ENCODE results near the gene XYLT1.

XYLT1 gene

GRCh38 chr16:17403156-17403809 lies 67.5 kb downstream of the XYLT1 start:
- Histone ChIP-seq H3K36me3 (ENCODE audit: insufficient read depth, low read length) (no peaks in the 10 kb centered on the region), H3K4me3 (ENCODE audit: low read depth, low read length) (no peak overlapping the region), H2AFZ (ENCODE audit: low read length, unreplicated experiment) (no peak overlapping the region), H3K27ac (ENCODE audit: low read depth, low read length) (no peak overlapping the region), H3K79me2 (ENCODE audit: control insufficient read depth, insufficient read depth, low read length, unreplicated experiment) (peaks cover 16% of the 10 kb centered on the region), H3K27me3 (ENCODE audit: insufficient read depth, low read length) (no peaks in the 10 kb centered on the region), H3K4me1 (ENCODE audit: control insufficient read depth, insufficient read depth, low read length, unreplicated experiment) (peaks cover 35% of the 10 kb centered on the region)

DNA sequence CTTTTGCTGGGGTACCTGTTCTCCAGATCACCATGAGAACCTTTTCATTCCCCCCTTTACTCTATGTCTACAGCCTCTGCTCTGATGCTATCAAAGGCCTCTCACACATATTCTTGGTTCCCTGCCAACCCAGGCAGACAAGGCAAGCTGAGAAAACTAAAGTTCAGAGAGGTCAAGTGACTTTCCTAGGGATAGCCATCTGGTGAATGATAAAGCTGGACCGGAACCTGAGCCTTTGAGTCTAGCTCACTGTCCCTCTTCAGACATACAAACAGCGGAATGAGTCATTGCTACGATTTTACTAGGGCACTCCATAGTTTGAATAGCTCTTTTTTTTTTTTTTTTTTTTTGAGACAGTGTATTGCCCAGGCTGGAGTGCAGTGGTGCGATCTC lies 73.3 kb downstream of the XYLT1 start:
- Histone ChIP-seq H2AFZ (ENCODE audit: low read length, unreplicated experiment) (no peak overlapping the region), H3K4me1 (ENCODE audit: control insufficient read depth, insufficient read depth, low read length, unreplicated experiment) (peaks cover 15% of the 10 kb centered on the region), H3K27ac (ENCODE audit: low read depth, low read length) (peak overlapping the region; percentile 54; the same call in 1 of the 2 replicates), H3K4me3 (ENCODE audit: low read depth, low read length) (no peak overlapping the region), H3K79me2 (ENCODE audit: control insufficient read depth, insufficient read depth, low read length, unreplicated experiment) (peaks cover 3% of the 10 kb centered on the region), H3K36me3 (ENCODE audit: insufficient read depth, low read length) (no peaks in the 10 kb centered on the region), H3K27me3 (ENCODE audit: insufficient read depth, low read length) (no peaks in the 10 kb centered on the region)

DNA sequence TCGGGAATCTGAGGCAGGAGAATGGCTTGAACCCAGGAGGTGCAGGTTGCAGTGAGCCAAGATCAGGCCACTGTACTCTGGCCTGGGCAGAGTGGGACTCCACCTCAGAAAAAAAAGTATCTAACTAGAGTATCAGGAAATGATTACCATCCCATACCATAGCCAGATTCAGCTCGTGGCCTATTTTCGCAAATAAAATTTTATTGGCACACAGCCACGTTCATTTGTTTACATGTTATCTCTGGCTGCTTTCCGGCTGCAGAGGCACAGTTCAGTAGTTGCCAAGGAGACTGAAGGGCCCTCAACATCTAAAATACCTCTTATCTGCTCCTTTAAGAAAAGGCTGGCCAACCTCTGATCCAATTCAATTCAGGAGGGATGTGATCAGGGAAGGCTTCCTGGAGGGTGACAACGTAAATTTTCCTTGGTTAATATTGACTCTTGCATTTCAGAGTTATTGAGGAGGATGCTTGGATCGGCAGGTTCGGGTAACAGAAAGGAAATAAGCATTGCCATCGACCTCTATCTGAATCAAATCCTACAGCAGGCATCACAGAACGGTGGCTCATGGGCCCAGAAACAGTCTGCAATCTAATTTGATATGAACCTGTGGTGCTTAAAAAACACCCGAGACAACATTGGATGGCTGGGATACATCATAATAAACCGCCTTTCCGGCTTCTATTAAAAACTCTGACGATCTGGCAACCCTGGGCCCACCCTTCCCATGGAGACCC lies 73.8 kb downstream of the XYLT1 start:
- Histone ChIP-seq H3K27me3 (ENCODE audit: insufficient read depth, low read length) (no peaks in the 10 kb centered on the region), H3K27ac (ENCODE audit: low read depth, low read length) (peak overlapping the region; percentile 54; the same call in 1 of the 2 replicates)

DNA sequence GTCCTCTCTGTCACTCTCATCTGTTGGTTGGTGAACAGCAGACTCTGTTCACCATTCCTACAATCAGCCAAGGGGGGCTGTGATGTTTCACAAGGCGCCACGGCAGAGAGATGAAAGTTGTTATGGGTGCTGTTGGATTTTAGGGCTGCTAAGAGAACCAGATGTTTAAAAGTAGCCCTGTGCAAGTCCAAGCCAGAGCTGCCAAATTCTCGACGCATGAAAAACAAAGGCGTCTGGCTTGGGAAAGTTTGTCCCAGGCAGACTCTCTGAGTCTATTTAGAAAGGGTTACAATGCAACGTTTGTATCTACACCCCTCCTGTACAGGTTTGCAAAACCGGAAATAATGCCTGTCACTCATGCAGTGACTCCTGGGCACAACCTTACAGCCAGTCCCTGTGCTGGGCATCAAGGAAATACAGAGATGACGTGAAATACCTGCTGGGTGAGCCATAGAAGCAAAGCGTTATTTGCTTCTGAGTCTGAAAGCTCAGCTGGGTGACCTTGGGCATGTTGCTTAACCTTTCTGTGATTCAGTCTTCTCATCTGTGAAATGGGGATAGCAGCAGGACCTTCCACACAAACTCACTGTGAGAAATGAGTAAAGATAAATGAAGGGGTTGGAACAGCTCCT lies 74.8 kb downstream of the XYLT1 start:
- Histone ChIP-seq H3K27me3 (ENCODE audit: insufficient read depth, low read length) (no peaks in the 10 kb centered on the region), H3K79me2 (ENCODE audit: control insufficient read depth, insufficient read depth, low read length, unreplicated experiment) (peaks cover 6% of the 10 kb centered on the region), H2AFZ (ENCODE audit: low read length, unreplicated experiment) (no peak overlapping the region), H3K27ac (ENCODE audit: low read depth, low read length) (no peak overlapping the region), H3K4me3 (ENCODE audit: low read depth, low read length) (no peak overlapping the region), H3K36me3 (ENCODE audit: insufficient read depth, low read length) (no peaks in the 10 kb centered on the region), H3K4me1 (ENCODE audit: control insufficient read depth, insufficient read depth, low read length, unreplicated experiment) (peaks cover 15% of the 10 kb centered on the region)

More for the DNA sequence above, 73.8 kb downstream of the XYLT1 start:
- peaks cover 6% of the 10 kb centered on the region for H3K79me2 ChIP-seq (ENCODE audit: control insufficient read depth, insufficient read depth, low read length, unreplicated experiment)
- no peak overlapping the region for H3K4me3 ChIP-seq (ENCODE audit: low read depth, low read length)
- peaks cover 15% of the 10 kb centered on the region for H3K4me1 ChIP-seq (ENCODE audit: control insufficient read depth, insufficient read depth, low read length, unreplicated experiment)
- no peak overlapping the region for H2AFZ ChIP-seq (ENCODE audit: low read length, unreplicated experiment)
- H3K36me3 ChIP-seq (ENCODE audit: insufficient read depth, low read length): no peaks in the 10 kb centered on the region

DNA sequence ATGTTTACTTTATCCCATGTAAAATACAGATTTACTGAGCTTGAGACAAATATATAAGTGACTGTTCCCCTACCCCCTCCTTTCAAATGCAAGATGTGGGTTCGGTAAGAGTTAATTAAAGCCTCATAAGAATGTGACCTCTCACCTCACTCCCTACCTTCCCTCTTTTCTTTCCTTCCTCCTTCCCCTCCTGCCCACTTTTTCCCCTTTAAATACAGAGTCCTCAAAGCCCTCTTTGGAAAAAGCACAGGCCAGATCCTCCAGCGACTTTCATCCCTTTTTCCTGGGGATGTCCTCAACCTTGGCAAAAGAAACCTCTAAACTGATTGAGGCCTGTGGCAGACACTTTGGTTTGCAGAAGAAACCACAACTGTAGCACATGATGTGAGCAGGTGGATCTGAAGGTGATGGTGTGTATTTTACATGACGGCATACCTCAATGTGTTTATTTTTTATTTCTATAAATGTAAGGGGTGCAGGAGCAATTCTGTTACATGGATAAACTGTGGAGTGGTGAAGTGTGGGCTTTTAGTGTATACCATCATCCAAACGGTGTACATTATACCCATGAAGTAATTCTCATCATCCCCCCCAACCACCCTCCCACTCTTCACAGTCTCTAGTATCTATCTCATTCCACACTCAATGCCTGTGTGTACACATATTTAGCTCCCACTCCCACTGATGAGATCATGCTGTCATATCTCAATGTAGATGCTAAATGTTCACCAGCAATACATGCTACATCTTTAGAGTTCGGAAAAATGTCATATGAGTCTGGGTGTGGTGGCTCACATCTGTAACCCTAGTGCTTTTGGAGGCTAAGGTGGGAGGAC lies 77.7 kb downstream of the XYLT1 start:
- no peak overlapping the region for H3K4me3 ChIP-seq (ENCODE audit: low read depth, low read length)
- peaks cover 8% of the 10 kb centered on the region for H3K79me2 ChIP-seq (ENCODE audit: control insufficient read depth, insufficient read depth, low read length, unreplicated experiment)
- H3K4me1 ChIP-seq (ENCODE audit: control insufficient read depth, insufficient read depth, low read length, unreplicated experiment): peaks cover 12% of the 10 kb centered on the region
- H3K36me3 ChIP-seq (ENCODE audit: insufficient read depth, low read length): no peaks in the 10 kb centered on the region
- H2AFZ ChIP-seq (ENCODE audit: low read length, unreplicated experiment): no peak overlapping the region
- H3K27me3 ChIP-seq (ENCODE audit: insufficient read depth, low read length): no peaks in the 10 kb centered on the region
- no peak overlapping the region for H3K27ac ChIP-seq (ENCODE audit: low read depth, low read length)

DNA sequence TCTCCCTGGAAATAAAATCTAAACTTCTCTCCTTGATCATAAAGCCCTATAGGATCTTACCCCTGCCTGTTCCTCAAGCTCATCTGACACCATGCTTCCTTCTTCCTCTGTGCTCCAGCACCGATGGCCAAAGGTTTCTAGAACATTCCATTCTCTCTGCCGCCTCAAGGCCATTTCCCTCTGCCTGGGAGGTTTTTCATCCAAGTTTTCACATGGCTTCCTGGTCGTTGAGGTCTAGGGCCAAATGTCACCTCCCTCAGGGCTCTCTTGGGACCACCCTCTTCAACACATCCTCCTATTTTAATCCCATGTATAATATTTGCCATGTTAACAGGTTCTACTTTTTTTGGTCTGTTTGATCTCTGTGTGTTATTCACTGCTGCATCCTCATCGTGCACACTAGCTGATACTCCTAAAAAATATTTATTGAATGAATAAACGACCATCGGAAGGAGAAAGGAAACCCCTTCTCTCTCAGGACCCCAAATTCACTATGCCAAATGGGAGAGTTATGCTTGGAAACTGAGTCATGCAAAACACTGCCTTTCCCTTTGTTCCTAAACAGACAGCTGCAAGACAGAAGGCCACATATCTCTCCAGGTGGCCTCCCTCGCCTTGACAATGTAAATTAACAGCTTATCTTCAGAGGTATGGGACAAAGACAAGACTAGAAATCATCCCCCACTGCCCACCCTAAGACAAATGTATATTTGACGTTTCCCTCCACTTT lies 78.5 kb downstream of the XYLT1 start:
- Histone ChIP-seq H3K4me1 (ENCODE audit: control insufficient read depth, insufficient read depth, low read length, unreplicated experiment) (peaks cover 6% of the 10 kb centered on the region), H3K79me2 (ENCODE audit: control insufficient read depth, insufficient read depth, low read length, unreplicated experiment) (peaks cover 14% of the 10 kb centered on the region), H3K27ac (ENCODE audit: low read depth, low read length) (no peak overlapping the region), H3K4me3 (ENCODE audit: low read depth, low read length) (no peak overlapping the region), H2AFZ (ENCODE audit: low read length, unreplicated experiment) (no peak overlapping the region), H3K36me3 (ENCODE audit: insufficient read depth, low read length) (no peaks in the 10 kb centered on the region), H3K27me3 (ENCODE audit: insufficient read depth, low read length) (no peaks in the 10 kb centered on the region)

DNA sequence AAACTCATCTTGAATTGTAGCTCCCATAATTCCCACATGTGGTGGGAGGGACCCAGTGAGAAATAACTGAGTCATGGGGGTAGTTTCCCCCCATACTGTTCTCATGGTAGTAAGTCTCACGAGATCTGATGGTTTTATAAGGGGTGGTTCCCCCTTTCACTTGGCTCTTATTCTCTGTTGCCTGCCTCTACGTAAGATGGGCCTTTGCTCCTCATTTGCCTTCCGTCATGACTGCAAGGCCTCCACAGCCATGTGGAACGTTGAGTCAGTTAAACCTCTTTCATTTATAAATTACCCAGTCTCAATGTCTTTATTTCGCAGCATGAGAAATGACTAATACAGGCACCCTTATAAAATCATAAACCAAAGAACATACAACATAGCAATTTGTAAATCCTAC lies 79.0 kb downstream of the XYLT1 start:
- no peak overlapping the region for H2AFZ ChIP-seq (ENCODE audit: low read length, unreplicated experiment)
- H3K4me1 ChIP-seq (ENCODE audit: control insufficient read depth, insufficient read depth, low read length, unreplicated experiment): peaks cover under 1% of the 10 kb centered on the region
- peaks cover 17% of the 10 kb centered on the region for H3K79me2 ChIP-seq (ENCODE audit: control insufficient read depth, insufficient read depth, low read length, unreplicated experiment)
- H3K27ac ChIP-seq (ENCODE audit: low read depth, low read length): no peak overlapping the region
- H3K4me3 ChIP-seq (ENCODE audit: low read depth, low read length): no peak overlapping the region
- no peaks in the 10 kb centered on the region for H3K36me3 ChIP-seq (ENCODE audit: insufficient read depth, low read length)
- no peaks in the 10 kb centered on the region for H3K27me3 ChIP-seq (ENCODE audit: insufficient read depth, low read length)

- H3K27ac ChIP-seq (ENCODE audit: low read depth, low read length): no peak overlapping the region
- H3K4me3 ChIP-seq (ENCODE audit: low read depth, low read length): no peak overlapping the region
- H3K27me3 ChIP-seq (ENCODE audit: insufficient read depth, low read length): no peaks in the 10 kb centered on the region
- no peaks in the 10 kb centered on the region for H3K36me3 ChIP-seq (ENCODE audit: insufficient read depth, low read length)
- H3K79me2 ChIP-seq (ENCODE audit: control insufficient read depth, insufficient read depth, low read length, unreplicated experiment): peaks cover 14% of the 10 kb centered on the region
- no peaks in the 10 kb centered on the region for H3K4me1 ChIP-seq (ENCODE audit: control insufficient read depth, insufficient read depth, low read length, unreplicated experiment)
- no peak overlapping the region for H2AFZ ChIP-seq (ENCODE audit: low read length, unreplicated experiment)
Observed at GRCh38 chr16:17389384-17389783, 81.4 kb downstream of the XYLT1 start.

DNA sequence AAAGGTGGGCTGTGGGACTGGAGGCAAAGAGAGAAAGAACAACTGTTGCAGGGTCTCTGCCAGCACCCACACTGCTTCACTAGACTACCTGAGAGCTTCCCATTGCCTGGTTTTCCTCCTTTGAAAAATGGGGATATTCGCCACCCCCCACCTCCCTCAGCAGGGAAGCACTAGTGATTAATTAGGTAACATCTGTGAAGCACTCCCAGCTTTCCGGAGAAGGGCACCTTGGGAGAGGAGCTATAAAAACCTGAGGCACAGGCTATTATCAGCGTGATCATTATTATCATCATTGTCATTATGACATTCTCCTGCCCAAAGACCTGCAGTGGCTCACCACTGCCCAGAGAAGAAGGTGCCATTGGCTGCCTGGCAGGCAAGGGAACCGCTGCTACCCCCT lies 83.5 kb downstream of the XYLT1 start:
- no peak overlapping the region for H3K4me3 ChIP-seq (ENCODE audit: low read depth, low read length)
- peaks cover 14% of the 10 kb centered on the region for H3K79me2 ChIP-seq (ENCODE audit: control insufficient read depth, insufficient read depth, low read length, unreplicated experiment)
- no peaks in the 10 kb centered on the region for H3K27me3 ChIP-seq (ENCODE audit: insufficient read depth, low read length)
- no peak overlapping the region for H2AFZ ChIP-seq (ENCODE audit: low read length, unreplicated experiment)
- no peak overlapping the region for H3K27ac ChIP-seq (ENCODE audit: low read depth, low read length)
- H3K4me1 ChIP-seq (ENCODE audit: control insufficient read depth, insufficient read depth, low read length, unreplicated experiment): no peaks in the 10 kb centered on the region
- no peaks in the 10 kb centered on the region for H3K36me3 ChIP-seq (ENCODE audit: insufficient read depth, low read length)

DNA sequence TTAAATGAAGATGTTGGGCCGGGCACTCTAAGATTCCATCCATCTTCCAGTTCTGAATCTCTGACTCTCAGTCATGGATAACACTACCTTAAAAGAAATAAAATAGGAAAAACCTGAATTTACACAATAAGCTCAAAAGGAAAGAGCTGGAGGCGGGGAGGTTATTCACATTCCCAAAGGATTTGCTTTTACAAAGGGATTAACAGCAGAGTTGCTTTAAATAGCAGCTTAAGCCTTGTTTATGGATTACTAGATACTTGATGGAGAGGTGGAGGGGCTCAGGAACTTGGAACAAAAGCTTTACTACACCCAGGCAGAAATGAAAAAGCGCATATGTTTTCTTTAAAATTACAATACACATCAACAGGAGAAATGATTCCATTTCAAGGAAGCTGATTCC lies 84.5 kb downstream of the XYLT1 start:
- H3K27me3 ChIP-seq (ENCODE audit: insufficient read depth, low read length): no peaks in the 10 kb centered on the region
- H3K4me3 ChIP-seq (ENCODE audit: low read depth, low read length): no peak overlapping the region
- no peaks in the 10 kb centered on the region for H3K4me1 ChIP-seq (ENCODE audit: control insufficient read depth, insufficient read depth, low read length, unreplicated experiment)
- H3K79me2 ChIP-seq (ENCODE audit: control insufficient read depth, insufficient read depth, low read length, unreplicated experiment): peaks cover 11% of the 10 kb centered on the region
- no peak overlapping the region for H3K27ac ChIP-seq (ENCODE audit: low read depth, low read length)
- no peaks in the 10 kb centered on the region for H3K36me3 ChIP-seq (ENCODE audit: insufficient read depth, low read length)
- no peak overlapping the region for H2AFZ ChIP-seq (ENCODE audit: low read length, unreplicated experiment)

Data from ACC112 (cell line).